Activated CD8-positive, alpha-beta memory T cell treated with anti-CD3 and anti-CD28 coated beads for 1 hour (primary cell): Measurements from ENCODE around the gene UBXN6.

Experiments used
- DNase-seq, 2 donors: peaks; one replicate each; pipeline ENCODE4 v3.0.0-alpha.2; 2020; ENCODE audit warnings: low read depth in 1 of 2; ENCODE audit errors: extremely low read depth in 1 of 2

The UBXN6 gene

GRCh38 chr19:4456843-4457653 lies 546 bp downstream of the UBXN6 start:
- peak in 1 of 2 donors; percentile 44 for DNase-seq

GRCh38 chr19:4456476-4456842 lies 1.1 kb downstream of the UBXN6 start:
- DNase-seq, result no peak

GRCh38 chr19:4455719-4456475 lies 1.7 kb downstream of the UBXN6 start:
- no peak for DNase-seq

- no peak for DNase-seq
Observed at GRCh38 chr19:4454747-4455718, 2.6 kb downstream of the UBXN6 start.

GRCh38 chr19:4453232-4454179 lies 4.1 kb downstream of the UBXN6 start:
- DNase-seq, result no peak

GRCh38 chr19:4452230-4452990 lies 5.2 kb downstream of the UBXN6 start:
- no peak for DNase-seq

GRCh38 chr19:4449639-4450028 lies 8.0 kb downstream of the UBXN6 start:
- DNase-seq, result no peak

GRCh38 chr19:4449022-4449638 lies 8.5 kb downstream of the UBXN6 start:
- no peak for DNase-seq

GRCh38 chr19:4448147-4448985 lies 9.2 kb downstream of the UBXN6 start:
- DNase-seq, result no peak

GRCh38 chr19:4447327-4448146 lies 10.1 kb downstream of the UBXN6 start:
- no peak for DNase-seq

GRCh38 chr19:4446704-4447200 lies 10.8 kb downstream of the UBXN6 start:
- DNase-seq, result no peak

GRCh38 chr19:4445963-4446703 lies 11.5 kb downstream of the UBXN6 start:
- DNase-seq, result no peak

GRCh38 chr19:4444765-4445741 lies 12.5 kb downstream of the UBXN6 start:
- no peak for DNase-seq

- DNase-seq, result no peak
Observed at GRCh38 chr19:4443966-4444764, 13.4 kb downstream of the UBXN6 start.
